ENCODE data around the gene TECTA.

The TECTA gene

GRCh38 chr11:121198491-121198890 is 97.4 kb downstream of the TECTA start:
- TF ChIP-seq CTCF (IDR thresholded peaks at IDR 0.05; ENCODE audit: insufficient read depth, missing control alignments) = no peak
- no peak for DNase-seq (ENCODE audit: insufficient read length, low spot score)
- no peak for FAIRE-seq

- no peak for DNase-seq (ENCODE audit: insufficient read length, low spot score)
- no peak for TF ChIP-seq CTCF (IDR thresholded peaks at IDR 0.05; ENCODE audit: insufficient read depth, missing control alignments)
- no peak for FAIRE-seq
These were observed 98.5 kb downstream of the TECTA start for GRCh38 chr11:121199516-121199915.

- FAIRE-seq (no peak), DNase-seq (ENCODE audit: insufficient read length, low spot score) (no peak)
- no peak for TF ChIP-seq CTCF (IDR thresholded peaks at IDR 0.05; ENCODE audit: insufficient read depth, missing control alignments)
These were observed 105.8 kb downstream of the TECTA start for GRCh38 chr11:121206810-121207209.

- no peak for TF ChIP-seq CTCF (IDR thresholded peaks at IDR 0.05; ENCODE audit: insufficient read depth, missing control alignments)
- FAIRE-seq (no peak), DNase-seq (ENCODE audit: insufficient read length, low spot score) (no peak)
These were observed 106.6 kb downstream of the TECTA start for GRCh38 chr11:121207485-121208115.

- FAIRE-seq (no peak), DNase-seq (ENCODE audit: insufficient read length, low spot score) (no peak)
- TF ChIP-seq CTCF (IDR thresholded peaks at IDR 0.05; ENCODE audit: insufficient read depth, missing control alignments) = no peak
These were observed 109.5 kb downstream of the TECTA start for GRCh38 chr11:121210445-121211080.

- TF ChIP-seq CTCF (IDR thresholded peaks at IDR 0.05; ENCODE audit: insufficient read depth, missing control alignments) = no peak
- FAIRE-seq (no peak), DNase-seq (ENCODE audit: insufficient read length, low spot score) (no peak)
These were observed 110.6 kb downstream of the TECTA start for GRCh38 chr11:121211626-121212025.
